HepG2 (cell line): ENCODE results near the gene ANKRD37. TPM values are rescaled to one million over a fixed set of nuclear protein-coding genes. Genes with fewer than 3 reads are reported as not detected.

Source experiments
- CC2D1A ChIP-seq: sonication (generic); formaldehyde crosslinking; IDR thresholded peaks from 2 replicates; pipeline ENCODE4 v1.8.1; 2023; ENCODE audit warnings: mild to moderate bottlenecking, missing genetic modification reagents
- EZH2 ChIP-seq: conservative IDR thresholded peaks from 2 replicates; pipeline ENCODE4 v1.6.1; 2012; ENCODE audit warnings: mild to moderate bottlenecking, low read depth, low read length, moderate library complexity
- FOXM1 ChIP-seq: sonication (generic); formaldehyde crosslinking; IDR thresholded peaks from 2 replicates; pipeline ENCODE4 v1.5.0; 2020; ENCODE audit warnings: missing genetic modification reagents
- KDM2A ChIP-seq: sonication (generic); formaldehyde crosslinking; IDR thresholded peaks from 2 replicates; pipeline ENCODE4 v1.4.0; 2020; ENCODE audit warnings: low read depth, missing genetic modification reagents, borderline replicate concordance
- KDM6A ChIP-seq: IDR thresholded peaks from 2 replicates; pipeline ENCODE4 v1.6.1; 2016; ENCODE audit warnings: low read depth
- MTA1 ChIP-seq: sonication (generic); formaldehyde crosslinking; IDR thresholded peaks from 2 replicates; pipeline ENCODE4 v1.4.0; 2020; ENCODE audit warnings: missing genetic modification reagents, mild to moderate bottlenecking, borderline replicate concordance
- NCOA2 ChIP-seq: sonication (generic); formaldehyde crosslinking; IDR thresholded peaks from 2 replicates; pipeline ENCODE4 v1.8.0; 2022; ENCODE audit warnings: inconsistent platforms
- RCOR2 ChIP-seq: IDR thresholded peaks from 2 replicates; pipeline ENCODE4 v1.6.1; 2016; ENCODE audit warnings: missing biosample characterization, missing genetic modification reagents
- TOPORS ChIP-seq: sonication (generic); formaldehyde crosslinking; IDR thresholded peaks from 2 replicates; pipeline ENCODE4 v1.8.0; 2023; ENCODE audit warnings: mild to moderate bottlenecking, missing genetic modification reagents
- ZBTB38 ChIP-seq: sonication (generic); formaldehyde crosslinking; IDR thresholded peaks from 2 replicates; pipeline ENCODE4 v1.5.1; 2020; ENCODE audit warnings: mild to moderate bottlenecking, missing genetic modification reagents
- ZNF383 ChIP-seq: sonication (generic); formaldehyde crosslinking; IDR thresholded peaks from 2 replicates; pipeline ENCODE4 v1.4.0; 2020; ENCODE audit warnings: missing genetic modification reagents, mild to moderate bottlenecking, borderline replicate concordance
- ZNF530 ChIP-seq: sonication (generic); formaldehyde crosslinking; IDR thresholded peaks from 2 replicates; pipeline ENCODE4 v1.5.0; 2020; ENCODE audit warnings: low read depth, mild to moderate bottlenecking, missing genetic modification reagents
- ZNF660 ChIP-seq: sonication (generic); formaldehyde crosslinking; IDR thresholded peaks from 2 replicates; pipeline ENCODE4 v1.5.1; 2020; ENCODE audit warnings: mild to moderate bottlenecking, low read depth, missing genetic modification reagents, borderline replicate concordance
- ZNF776 ChIP-seq: sonication (generic); formaldehyde crosslinking; IDR thresholded peaks from 2 replicates; pipeline ENCODE4 v1.4.0; 2020; ENCODE audit warnings: mild to moderate bottlenecking, missing genetic modification reagents
- polyA plus RNA-seq, 8 experiments: library from polyadenylated mRNA; depleted of rRNA in 3 of 8; stranded (reverse) in 7 of 8; unstranded in 1 of 8; fragments of >200 nt; fragmentation: Illumina TruSeq in 4 of 8; extraction: Trizol in 4 of 8; gene quantifications; 2 replicates each; pipeline versions ENCODE4 v1.2.1 to v1.2.3, GENCODE V29; 2011 to 2016; ENCODE audit warnings: low read depth in 4 of 8, missing spikeins in 1 of 8, mixed read lengths in 1 of 8; ENCODE audit not compliant: insufficient read depth in 1 of 8
- total RNA-seq, 5 experiments: library from RNA; depleted of rRNA; stranded (reverse); fragments of >200 nt; fragmentation: Illumina TruSeq; extraction: Trizol; gene quantifications; 2 replicates each; pipeline ENCODE4 v1.2.3, GENCODE V29; 2016; ENCODE audit warnings: low read depth in 1 of 5
- TF ChIP-seq, protein P1 (sequence below): IDR thresholded peaks from 2 replicates; pipeline ENCODE4 v1.4.0; 2020; ENCODE audit warnings: mild to moderate bottlenecking, missing genetic modification reagents
- TF ChIP-seq, protein P2 (sequence below): sonication (generic); formaldehyde crosslinking; conservative IDR thresholded peaks from 2 replicates; pipeline ENCODE4 v1.4.0; 2020; ENCODE audit warnings: missing genetic modification reagents
- TF ChIP-seq, protein P3 (sequence below): sonication (generic); formaldehyde crosslinking; IDR thresholded peaks from 2 replicates; pipeline ENCODE4 v1.4.0; 2020; ENCODE audit warnings: mild to moderate bottlenecking, missing genetic modification reagents
- TF ChIP-seq, protein P4 (sequence below), 2 experiments: sonication (generic) in 1 of 2; formaldehyde crosslinking in 1 of 2; IDR thresholded peaks; 2 replicates each; pipeline versions ENCODE4 v1.4.0 to v1.6.1; 2018 to 2020; ENCODE audit warnings: missing genetic modification reagents in 2 of 2, borderline replicate concordance in 1 of 2, low read depth in 1 of 2, mild to moderate bottlenecking in 1 of 2, missing biosample characterization in 1 of 2
- TF ChIP-seq, protein P5 (sequence below): sonication (generic); formaldehyde crosslinking; IDR thresholded peaks from 2 replicates; pipeline ENCODE4 v1.5.1; 2020; ENCODE audit warnings: missing genetic modification reagents, mild to moderate bottlenecking, borderline replicate concordance

Gene ANKRD37
- total and polyA plus RNA-seq, 2 of the 13 experiments (the other 11 are each of a cell fraction or from before 2014, with no cell fraction given), result 2.2 to 51.4 TPM

DNA sequence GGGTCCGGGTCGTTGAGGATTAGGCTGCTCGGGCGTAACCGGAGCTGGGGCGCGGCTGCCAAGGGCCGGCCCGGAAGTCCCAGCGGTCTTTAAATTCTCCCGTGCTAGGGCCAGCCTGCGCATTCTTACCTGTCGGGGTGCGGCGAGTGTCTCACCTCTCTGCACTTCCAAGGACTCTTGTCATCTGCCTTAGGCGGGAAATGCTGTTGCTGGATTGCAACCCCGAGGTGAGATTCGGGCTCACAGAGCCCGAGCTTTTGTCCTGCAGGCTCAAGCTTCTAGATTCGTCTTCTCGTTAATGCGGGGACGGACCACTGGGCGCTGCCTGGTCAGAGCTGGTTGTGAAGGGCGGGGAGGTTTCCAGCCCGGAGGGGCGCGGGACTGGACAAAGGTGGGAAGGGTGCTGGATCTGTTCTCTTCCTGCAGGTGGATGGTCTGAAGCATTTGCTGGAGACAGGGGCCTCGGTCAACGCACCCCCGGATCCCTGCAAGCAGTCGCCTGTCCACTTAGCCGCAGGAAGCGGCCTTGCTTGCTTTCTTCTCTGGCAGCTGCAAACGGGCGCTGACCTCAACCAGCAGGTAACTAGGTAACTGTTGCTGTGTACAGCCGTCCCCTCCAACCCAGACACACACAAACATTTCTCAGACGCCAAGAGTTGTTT lies at the start of gene ANKRD37 (continued):
- TF ChIP-seq, protein P1, sequence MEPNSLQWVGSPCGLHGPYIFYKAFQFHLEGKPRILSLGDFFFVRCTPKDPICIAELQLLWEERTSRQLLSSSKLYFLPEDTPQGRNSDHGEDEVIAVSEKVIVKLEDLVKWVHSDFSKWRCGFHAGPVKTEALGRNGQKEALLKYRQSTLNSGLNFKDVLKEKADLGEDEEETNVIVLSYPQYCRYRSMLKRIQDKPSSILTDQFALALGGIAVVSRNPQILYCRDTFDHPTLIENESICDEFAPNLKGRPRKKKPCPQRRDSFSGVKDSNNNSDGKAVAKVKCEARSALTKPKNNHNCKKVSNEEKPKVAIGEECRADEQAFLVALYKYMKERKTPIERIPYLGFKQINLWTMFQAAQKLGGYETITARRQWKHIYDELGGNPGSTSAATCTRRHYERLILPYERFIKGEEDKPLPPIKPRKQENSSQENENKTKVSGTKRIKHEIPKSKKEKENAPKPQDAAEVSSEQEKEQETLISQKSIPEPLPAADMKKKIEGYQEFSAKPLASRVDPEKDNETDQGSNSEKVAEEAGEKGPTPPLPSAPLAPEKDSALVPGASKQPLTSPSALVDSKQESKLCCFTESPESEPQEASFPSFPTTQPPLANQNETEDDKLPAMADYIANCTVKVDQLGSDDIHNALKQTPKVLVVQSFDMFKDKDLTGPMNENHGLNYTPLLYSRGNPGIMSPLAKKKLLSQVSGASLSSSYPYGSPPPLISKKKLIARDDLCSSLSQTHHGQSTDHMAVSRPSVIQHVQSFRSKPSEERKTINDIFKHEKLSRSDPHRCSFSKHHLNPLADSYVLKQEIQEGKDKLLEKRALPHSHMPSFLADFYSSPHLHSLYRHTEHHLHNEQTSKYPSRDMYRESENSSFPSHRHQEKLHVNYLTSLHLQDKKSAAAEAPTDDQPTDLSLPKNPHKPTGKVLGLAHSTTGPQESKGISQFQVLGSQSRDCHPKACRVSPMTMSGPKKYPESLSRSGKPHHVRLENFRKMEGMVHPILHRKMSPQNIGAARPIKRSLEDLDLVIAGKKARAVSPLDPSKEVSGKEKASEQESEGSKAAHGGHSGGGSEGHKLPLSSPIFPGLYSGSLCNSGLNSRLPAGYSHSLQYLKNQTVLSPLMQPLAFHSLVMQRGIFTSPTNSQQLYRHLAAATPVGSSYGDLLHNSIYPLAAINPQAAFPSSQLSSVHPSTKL (CRISPR knock-in tag), result peak; percentile 2
- TF ChIP-seq KDM6A (CRISPR knock-in tag) (no peak), RCOR2 (CRISPR knock-in tag) (no peak), NCOA2 (CRISPR knock-in tag) (peak; percentile 34; the same call in 1 of the 2 replicates), CC2D1A (no peak), ZNF660 (CRISPR knock-in tag) (no peak), ZNF383 (CRISPR knock-in tag) (no peak), ZNF776 (no peak), ZNF530 (CRISPR knock-in tag) (no peak), FOXM1 (CRISPR knock-in tag) (no peak), EZH2 (no peak), MTA1 (CRISPR knock-in tag) (no peak), TOPORS (CRISPR knock-in tag) (no peak), ZBTB38 (CRISPR knock-in tag) (no peak; the same call in none of the 2 replicates), KDM2A (CRISPR knock-in tag) (no peak)
- TF ChIP-seq, protein P2, sequence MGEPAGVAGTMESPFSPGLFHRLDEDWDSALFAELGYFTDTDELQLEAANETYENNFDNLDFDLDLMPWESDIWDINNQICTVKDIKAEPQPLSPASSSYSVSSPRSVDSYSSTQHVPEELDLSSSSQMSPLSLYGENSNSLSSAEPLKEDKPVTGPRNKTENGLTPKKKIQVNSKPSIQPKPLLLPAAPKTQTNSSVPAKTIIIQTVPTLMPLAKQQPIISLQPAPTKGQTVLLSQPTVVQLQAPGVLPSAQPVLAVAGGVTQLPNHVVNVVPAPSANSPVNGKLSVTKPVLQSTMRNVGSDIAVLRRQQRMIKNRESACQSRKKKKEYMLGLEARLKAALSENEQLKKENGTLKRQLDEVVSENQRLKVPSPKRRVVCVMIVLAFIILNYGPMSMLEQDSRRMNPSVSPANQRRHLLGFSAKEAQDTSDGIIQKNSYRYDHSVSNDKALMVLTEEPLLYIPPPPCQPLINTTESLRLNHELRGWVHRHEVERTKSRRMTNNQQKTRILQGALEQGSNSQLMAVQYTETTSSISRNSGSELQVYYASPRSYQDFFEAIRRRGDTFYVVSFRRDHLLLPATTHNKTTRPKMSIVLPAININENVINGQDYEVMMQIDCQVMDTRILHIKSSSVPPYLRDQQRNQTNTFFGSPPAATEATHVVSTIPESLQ (CRISPR knock-in tag), result no peak; the same call in 1 of the 2 replicates
- TF ChIP-seq, protein P3, sequence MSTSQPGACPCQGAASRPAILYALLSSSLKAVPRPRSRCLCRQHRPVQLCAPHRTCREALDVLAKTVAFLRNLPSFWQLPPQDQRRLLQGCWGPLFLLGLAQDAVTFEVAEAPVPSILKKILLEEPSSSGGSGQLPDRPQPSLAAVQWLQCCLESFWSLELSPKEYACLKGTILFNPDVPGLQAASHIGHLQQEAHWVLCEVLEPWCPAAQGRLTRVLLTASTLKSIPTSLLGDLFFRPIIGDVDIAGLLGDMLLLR (CRISPR knock-in tag), result peak; percentile 38; the same call in 1 of the 2 replicates
- TF ChIP-seq, protein P4, sequence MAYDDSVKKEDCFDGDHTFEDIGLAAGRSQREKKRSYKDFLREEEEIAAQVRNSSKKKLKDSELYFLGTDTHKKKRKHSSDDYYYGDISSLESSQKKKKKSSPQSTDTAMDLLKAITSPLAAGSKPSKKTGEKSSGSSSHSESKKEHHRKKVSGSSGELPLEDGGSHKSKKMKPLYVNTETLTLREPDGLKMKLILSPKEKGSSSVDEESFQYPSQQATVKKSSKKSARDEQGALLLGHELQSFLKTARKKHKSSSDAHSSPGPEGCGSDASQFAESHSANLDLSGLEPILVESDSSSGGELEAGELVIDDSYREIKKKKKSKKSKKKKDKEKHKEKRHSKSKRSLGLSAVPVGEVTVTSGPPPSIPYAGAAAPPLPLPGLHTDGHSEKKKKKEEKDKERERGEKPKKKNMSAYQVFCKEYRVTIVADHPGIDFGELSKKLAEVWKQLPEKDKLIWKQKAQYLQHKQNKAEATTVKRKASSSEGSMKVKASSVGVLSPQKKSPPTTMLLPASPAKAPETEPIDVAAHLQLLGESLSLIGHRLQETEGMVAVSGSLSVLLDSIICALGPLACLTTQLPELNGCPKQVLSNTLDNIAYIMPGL (CRISPR knock-in tag; IDR thresholded peaks at IDR 0.05; ENCODE audit: borderline replicate concordance in 1 of 2, low read depth in 1 of 2), result peak in 1 of 2 experiments; percentile 19; a peak in 2 of 4 replicates
- TF ChIP-seq, protein P5, sequence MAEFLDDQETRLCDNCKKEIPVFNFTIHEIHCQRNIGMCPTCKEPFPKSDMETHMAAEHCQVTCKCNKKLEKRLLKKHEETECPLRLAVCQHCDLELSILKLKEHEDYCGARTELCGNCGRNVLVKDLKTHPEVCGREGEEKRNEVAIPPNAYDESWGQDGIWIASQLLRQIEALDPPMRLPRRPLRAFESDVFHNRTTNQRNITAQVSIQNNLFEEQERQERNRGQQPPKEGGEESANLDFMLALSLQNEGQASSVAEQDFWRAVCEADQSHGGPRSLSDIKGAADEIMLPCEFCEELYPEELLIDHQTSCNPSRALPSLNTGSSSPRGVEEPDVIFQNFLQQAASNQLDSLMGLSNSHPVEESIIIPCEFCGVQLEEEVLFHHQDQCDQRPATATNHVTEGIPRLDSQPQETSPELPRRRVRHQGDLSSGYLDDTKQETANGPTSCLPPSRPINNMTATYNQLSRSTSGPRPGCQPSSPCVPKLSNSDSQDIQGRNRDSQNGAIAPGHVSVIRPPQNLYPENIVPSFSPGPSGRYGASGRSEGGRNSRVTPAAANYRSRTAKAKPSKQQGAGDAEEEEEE (CRISPR knock-in tag), result no peak
